SK-N-SH treated with all-trans-retinoic acid at 6 μM for 48 hours (cell line): Measurements from ENCODE around the gene ERAL1.

ENCODE experiments used
- ATAC-seq: fragments of 200-7000 bp; cut with Tn5 transposase; 3 replicates; pipeline ENCODE4 v1.9.1; 2020; ENCODE audit warnings: mild to moderate bottlenecking, moderate library complexity
- ARNTL ChIP-seq: fragments of 450-650 bp; formaldehyde crosslinking; IDR thresholded peaks from 2 replicates; pipeline ENCODE4 v1.5.0; 2020; ENCODE audit warnings: low read depth, mild to moderate bottlenecking, moderate library complexity, borderline replicate concordance
- BACH2 ChIP-seq: fragments of 250-450 bp; sonication (Bioruptor Pico); IDR thresholded peaks from 2 replicates; pipeline ENCODE4 v1.9.0; 2021; ENCODE audit warnings: mild to moderate bottlenecking, borderline replicate concordance
- CREB5 ChIP-seq: fragments of 250-450 bp; sonication (Bioruptor Pico); IDR thresholded peaks from 2 replicates; pipeline ENCODE4 v1.5.1; 2020; ENCODE audit warnings: low read depth, mild to moderate bottlenecking, moderate library complexity
- CSRNP3 ChIP-seq: fragments of 250-450 bp; sonication (Bioruptor Pico); IDR thresholded peaks from 2 replicates; pipeline ENCODE4 v1.5.1; 2021; ENCODE audit warnings: mild to moderate bottlenecking, moderate library complexity
- ESRRG ChIP-seq: fragments of 250-450 bp; sonication (Bioruptor Pico); IDR thresholded peaks from 2 replicates; pipeline ENCODE4 v1.6.1; 2021; ENCODE audit warnings: mild to moderate bottlenecking
- GLIS3 ChIP-seq: fragments of 250-450 bp; sonication (Bioruptor Pico); IDR thresholded peaks from 2 replicates; pipeline ENCODE4 v1.5.0; 2020; ENCODE audit warnings: mild to moderate bottlenecking, moderate library complexity
- ISL1 ChIP-seq: fragments of 250-450 bp; sonication (Bioruptor Pico); IDR thresholded peaks from 2 replicates; pipeline ENCODE4 v2.1.2; 2022; ENCODE audit warnings: mild to moderate bottlenecking, moderate library complexity
- OSR1 ChIP-seq: fragments of 250-450 bp; sonication (Bioruptor Pico); IDR thresholded peaks from 2 replicates; pipeline ENCODE4 v1.8.0; 2022; ENCODE audit warnings: moderate library complexity, mild to moderate bottlenecking, inconsistent platforms
- PATZ1 ChIP-seq: fragments of 250-450 bp; sonication (Bioruptor Pico); IDR thresholded peaks from 2 replicates; pipeline ENCODE4 v1.8.0; 2020; ENCODE audit warnings: mild to moderate bottlenecking, moderate library complexity, borderline replicate concordance
- POU6F1 ChIP-seq: fragments of 250-450 bp; sonication (Bioruptor Pico); IDR thresholded peaks from 2 replicates; pipeline ENCODE4 v1.8.0; 2021; ENCODE audit warnings: low read depth, mild to moderate bottlenecking, moderate library complexity, borderline replicate concordance
- PPARA ChIP-seq: fragments of 250-450 bp; sonication (Bioruptor Pico); IDR thresholded peaks from 2 replicates; pipeline ENCODE4 v1.5.0; 2020; ENCODE audit warnings: mild to moderate bottlenecking, borderline replicate concordance
- RARB ChIP-seq: fragments of 250-450 bp; sonication (Bioruptor Pico); IDR thresholded peaks from 2 replicates; pipeline ENCODE4 v1.8.0; 2021; ENCODE audit warnings: mild to moderate bottlenecking, moderate library complexity
- SNAI2 ChIP-seq: fragments of 250-450 bp; sonication (Bioruptor Pico); IDR thresholded peaks from 2 replicates; pipeline ENCODE4 v1.5.0; 2020; ENCODE audit warnings: mild to moderate bottlenecking, moderate library complexity
- TOX ChIP-seq: fragments of 250-450 bp; sonication (Bioruptor Pico); IDR thresholded peaks from 2 replicates; pipeline ENCODE4 v1.8.0; 2021; ENCODE audit warnings: mild to moderate bottlenecking, moderate library complexity, borderline replicate concordance
- TSHZ2 ChIP-seq: fragments of 250-450 bp; sonication (Bioruptor Pico); IDR thresholded peaks from 2 replicates; pipeline ENCODE4 v1.5.0; 2020; ENCODE audit warnings: mild to moderate bottlenecking, moderate library complexity
- ZC3H10 ChIP-seq: fragments of 250-450 bp; sonication (Bioruptor Pico); IDR thresholded peaks from 2 replicates; pipeline ENCODE4 v1.5.1; 2021; ENCODE audit warnings: mild to moderate bottlenecking, moderate library complexity
- ZFP3 ChIP-seq: fragments of 250-450 bp; sonication (Bioruptor Pico); IDR thresholded peaks from 2 replicates; pipeline ENCODE4 v1.5.0; 2020; ENCODE audit warnings: mild to moderate bottlenecking, moderate library complexity
- ZFP30 ChIP-seq: fragments of 450-650 bp; formaldehyde crosslinking; IDR thresholded peaks from 2 replicates; pipeline ENCODE4 v1.5.0; 2022; ENCODE audit warnings: mild to moderate bottlenecking, moderate library complexity
- ZNF565 ChIP-seq: fragments of 450-650 bp; formaldehyde crosslinking; conservative IDR thresholded peaks from 2 replicates; pipeline ENCODE4 v1.5.0; 2020; ENCODE audit warnings: low read depth, mild to moderate bottlenecking, moderate library complexity
- ZNF70 ChIP-seq: fragments of 450-650 bp; formaldehyde crosslinking; IDR thresholded peaks from 2 replicates; pipeline ENCODE4 v1.5.0; 2020; ENCODE audit warnings: mild to moderate bottlenecking, moderate library complexity
- ZNF8 ChIP-seq: fragments of 450-650 bp; formaldehyde crosslinking; IDR thresholded peaks from 2 replicates; pipeline ENCODE4 v1.5.0; 2020; ENCODE audit warnings: mild to moderate bottlenecking, moderate library complexity

The ERAL1 gene

GRCh38 chr17:28864991-28865849, 10.4 kb downstream of the ERAL1 start:
- no peak for ATAC-seq
- no peak for TF ChIP-seq ARNTL
- TF ChIP-seq PPARA (CRISPR knock-in tag), result no peak
- TF ChIP-seq ZFP3 (CRISPR knock-in tag), result no peak
- TF ChIP-seq OSR1 (CRISPR knock-in tag), result no peak
- TF ChIP-seq ISL1 (CRISPR knock-in tag), result no peak
- no peak for TF ChIP-seq ZFP30 (CRISPR knock-in tag)
- no peak for TF ChIP-seq BACH2 (CRISPR knock-in tag)
- no peak for TF ChIP-seq ZNF70
- TF ChIP-seq TOX (CRISPR knock-in tag), result no peak
- no peak for TF ChIP-seq ESRRG
- TF ChIP-seq CSRNP3 (CRISPR knock-in tag), result no peak
- TF ChIP-seq ZC3H10 (CRISPR knock-in tag), result no peak
- TF ChIP-seq ZNF8, result no peak
- TF ChIP-seq CREB5, result no peak
- TF ChIP-seq ZNF565 (CRISPR knock-in tag), result no peak
- TF ChIP-seq TSHZ2 (CRISPR knock-in tag), result no peak
- no peak for TF ChIP-seq RARB
- TF ChIP-seq POU6F1 (CRISPR knock-in tag), result no peak

GRCh38 chr17:28865946-28866752, 11.3 kb downstream of the ERAL1 start:
- no peak for ATAC-seq
- no peak for TF ChIP-seq SNAI2
- TF ChIP-seq POU6F1 (CRISPR knock-in tag), result no peak
- TF ChIP-seq PPARA (CRISPR knock-in tag), result no peak
- TF ChIP-seq ZNF70, result no peak
- TF ChIP-seq GLIS3 (CRISPR knock-in tag), result no peak
- no peak for TF ChIP-seq RARB
- TF ChIP-seq ZFP3 (CRISPR knock-in tag), result no peak
- no peak for TF ChIP-seq PATZ1 (CRISPR knock-in tag)
- TF ChIP-seq ZNF565 (CRISPR knock-in tag), result no peak
- no peak for TF ChIP-seq ZFP30 (CRISPR knock-in tag)
- no peak for TF ChIP-seq ESRRG
- TF ChIP-seq TSHZ2 (CRISPR knock-in tag), result no peak
- TF ChIP-seq, all 23 proteins: peak for 0
